HG03439 (cell line): ENCODE results near the gene FOLH1.
"Not testable (repeated sequence)": the region's sequence is repeated elsewhere in the genome, so short reads cannot be mapped to it uniquely, and the experiment has no call there.

Source experiments
- ATAC-seq: cut with Tn5 transposase; IDR thresholded peaks from one replicate; pipeline ENCODE4 v1.9.1; 2021; ENCODE audit warnings: mild to moderate bottlenecking, moderate library complexity; ENCODE audit not compliant: unreplicated experiment

The FOLH1 gene

GRCh38 chr11:49208006-49208721 is at the start of gene FOLH1:
TSS of gene FOLH1 (minus strand) at chr11:49208602. CDS start at chr11:49208409, 193 bp downstream.
- ATAC-seq: no peak

- ATAC-seq: not testable (repeated sequence)
Observed at GRCh38 chr11:49255148-49255547, 46.7 kb upstream of the FOLH1 start.

- ATAC-seq: not testable (repeated sequence)
Observed at GRCh38 chr11:49251212-49251611, 42.8 kb upstream of the FOLH1 start.

GRCh38 chr11:49250398-49251115 is 42.2 kb upstream of the FOLH1 start:
- ATAC-seq: not testable (repeated sequence)

GRCh38 chr11:49249363-49249762 is 41.0 kb upstream of the FOLH1 start:
- ATAC-seq: not testable (repeated sequence)

- ATAC-seq: not testable (repeated sequence)
Observed at GRCh38 chr11:49233685-49234084, 25.3 kb upstream of the FOLH1 start.

GRCh38 chr11:49233019-49233418 is 24.6 kb upstream of the FOLH1 start:
- ATAC-seq: not testable (repeated sequence)

GRCh38 chr11:49231725-49232124 is 23.3 kb upstream of the FOLH1 start:
- not testable (repeated sequence) for ATAC-seq

GRCh38 chr11:49230534-49230933 is 22.1 kb upstream of the FOLH1 start:
- not testable (repeated sequence) for ATAC-seq

- not testable (repeated sequence) for ATAC-seq
Observed at GRCh38 chr11:49230001-49230400, 21.6 kb upstream of the FOLH1 start.

- not testable (repeated sequence) for ATAC-seq
Observed at GRCh38 chr11:49229136-49229535, 20.7 kb upstream of the FOLH1 start.

- not testable (repeated sequence) for ATAC-seq
Observed at GRCh38 chr11:49225255-49225785, 16.9 kb upstream of the FOLH1 start.

GRCh38 chr11:49221112-49221511 is 12.7 kb upstream of the FOLH1 start:
- ATAC-seq: no peak

GRCh38 chr11:49213026-49213560 is 4.7 kb upstream of the FOLH1 start:
- no peak for ATAC-seq

GRCh38 chr11:49206999-49207398 is 1.4 kb downstream of the FOLH1 start:
- ATAC-seq: not testable (repeated sequence)

GRCh38 chr11:49202287-49202976 is 6.0 kb downstream of the FOLH1 start:
- ATAC-seq: no peak

GRCh38 chr11:49196775-49197174 is 11.6 kb downstream of the FOLH1 start:
- ATAC-seq: not testable (repeated sequence)

GRCh38 chr11:49196002-49196401 is 12.4 kb downstream of the FOLH1 start:
- not testable (repeated sequence) for ATAC-seq

GRCh38 chr11:49190287-49190686 is 18.1 kb downstream of the FOLH1 start:
- ATAC-seq: not testable (repeated sequence)

- ATAC-seq: not testable (repeated sequence)
Observed at GRCh38 chr11:49186225-49186624, 22.2 kb downstream of the FOLH1 start.

GRCh38 chr11:49185597-49185996 is 22.8 kb downstream of the FOLH1 start:
- ATAC-seq: not testable (repeated sequence)
